ENCODE results near the gene NEBL.

DNA sequence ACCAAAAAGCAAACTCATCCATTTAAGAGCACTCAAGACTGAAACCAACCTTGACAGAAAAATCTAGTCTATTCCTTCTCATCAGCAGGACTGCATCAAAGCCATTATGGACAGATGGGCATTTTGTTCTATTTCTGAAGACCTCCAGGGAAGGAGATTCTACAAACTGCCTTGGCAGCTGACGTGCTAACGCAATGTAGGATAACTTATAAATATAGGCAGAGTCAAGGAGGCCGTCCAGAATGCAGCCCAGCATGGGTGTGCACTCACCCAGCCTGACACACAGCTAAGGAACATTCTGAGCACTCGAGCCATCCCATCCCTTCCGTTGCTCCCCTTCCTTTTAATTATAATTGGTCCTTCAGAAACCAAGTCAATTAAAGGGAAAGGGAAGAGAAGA lies 25.3 kb upstream of the NEBL start:
- TF ChIP-seq, protein P1, sequence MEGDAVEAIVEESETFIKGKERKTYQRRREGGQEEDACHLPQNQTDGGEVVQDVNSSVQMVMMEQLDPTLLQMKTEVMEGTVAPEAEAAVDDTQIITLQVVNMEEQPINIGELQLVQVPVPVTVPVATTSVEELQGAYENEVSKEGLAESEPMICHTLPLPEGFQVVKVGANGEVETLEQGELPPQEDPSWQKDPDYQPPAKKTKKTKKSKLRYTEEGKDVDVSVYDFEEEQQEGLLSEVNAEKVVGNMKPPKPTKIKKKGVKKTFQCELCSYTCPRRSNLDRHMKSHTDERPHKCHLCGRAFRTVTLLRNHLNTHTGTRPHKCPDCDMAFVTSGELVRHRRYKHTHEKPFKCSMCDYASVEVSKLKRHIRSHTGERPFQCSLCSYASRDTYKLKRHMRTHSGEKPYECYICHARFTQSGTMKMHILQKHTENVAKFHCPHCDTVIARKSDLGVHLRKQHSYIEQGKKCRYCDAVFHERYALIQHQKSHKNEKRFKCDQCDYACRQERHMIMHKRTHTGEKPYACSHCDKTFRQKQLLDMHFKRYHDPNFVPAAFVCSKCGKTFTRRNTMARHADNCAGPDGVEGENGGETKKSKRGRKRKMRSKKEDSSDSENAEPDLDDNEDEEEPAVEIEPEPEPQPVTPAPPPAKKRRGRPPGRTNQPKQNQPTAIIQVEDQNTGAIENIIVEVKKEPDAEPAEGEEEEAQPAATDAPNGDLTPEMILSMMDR (IDR thresholded peaks at IDR 0.05 in 2 of 3, conservative IDR thresholded peaks at IDR 0.05 in 1 of 3; ENCODE audit: borderline replicate concordance in 1 of 3, insufficient read depth in 1 of 3, low read depth in 2 of 3, low read length in 2 of 3), result no peak
- TF ChIP-seq SP1 (IDR thresholded peaks at IDR 0.05; ENCODE audit: low read depth), result no peak
- no peak for TF ChIP-seq POLR2A (IDR thresholded peaks at IDR 0.05; ENCODE audit: borderline replicate concordance, extremely low read depth, insufficient read depth, insufficient read length)

All from HCT116 (cell line).